ENCODE data around the gene CLIC6.

DNA sequence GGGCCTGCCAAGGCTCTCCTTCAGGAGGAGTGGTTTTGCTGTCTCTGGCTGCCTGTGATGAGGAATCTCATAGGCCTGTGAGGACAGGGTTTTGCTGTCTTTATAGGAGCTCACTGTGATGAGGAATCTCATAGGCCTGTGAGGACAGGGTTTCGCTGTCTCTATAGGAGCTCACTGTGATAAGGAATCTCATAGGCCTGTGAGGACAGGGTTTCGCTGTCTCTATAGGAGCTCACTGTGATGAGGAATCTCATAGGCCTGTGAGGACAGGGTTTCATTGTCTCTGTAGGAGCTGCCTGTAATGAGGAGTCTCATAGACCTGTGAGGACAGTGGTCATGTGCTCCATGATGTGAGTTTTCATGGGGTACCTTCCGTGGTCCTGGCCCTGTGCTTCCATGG lies 29.0 kb downstream of the CLIC6 start:
- TF ChIP-seq POLR2AphosphoS5 (IDR thresholded peaks at IDR 0.05) = no peak
- TF ChIP-seq, protein P1, sequence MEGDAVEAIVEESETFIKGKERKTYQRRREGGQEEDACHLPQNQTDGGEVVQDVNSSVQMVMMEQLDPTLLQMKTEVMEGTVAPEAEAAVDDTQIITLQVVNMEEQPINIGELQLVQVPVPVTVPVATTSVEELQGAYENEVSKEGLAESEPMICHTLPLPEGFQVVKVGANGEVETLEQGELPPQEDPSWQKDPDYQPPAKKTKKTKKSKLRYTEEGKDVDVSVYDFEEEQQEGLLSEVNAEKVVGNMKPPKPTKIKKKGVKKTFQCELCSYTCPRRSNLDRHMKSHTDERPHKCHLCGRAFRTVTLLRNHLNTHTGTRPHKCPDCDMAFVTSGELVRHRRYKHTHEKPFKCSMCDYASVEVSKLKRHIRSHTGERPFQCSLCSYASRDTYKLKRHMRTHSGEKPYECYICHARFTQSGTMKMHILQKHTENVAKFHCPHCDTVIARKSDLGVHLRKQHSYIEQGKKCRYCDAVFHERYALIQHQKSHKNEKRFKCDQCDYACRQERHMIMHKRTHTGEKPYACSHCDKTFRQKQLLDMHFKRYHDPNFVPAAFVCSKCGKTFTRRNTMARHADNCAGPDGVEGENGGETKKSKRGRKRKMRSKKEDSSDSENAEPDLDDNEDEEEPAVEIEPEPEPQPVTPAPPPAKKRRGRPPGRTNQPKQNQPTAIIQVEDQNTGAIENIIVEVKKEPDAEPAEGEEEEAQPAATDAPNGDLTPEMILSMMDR (IDR thresholded peaks at IDR 0.05) = no peak
- TF ChIP-seq POLR2A (IDR thresholded peaks at IDR 0.05) = no peak

Measured in suprapubic skin (tissue), 4 donors.